Large intestine (tissue), 12 donors: ENCODE data around the gene PSD. TPM values are rescaled to one million over a fixed set of nuclear protein-coding genes. Genes with fewer than 3 reads are reported as not detected.

ENCODE experiments used
- DNase-seq, 2 donors: peaks; one replicate each; pipeline versions ENCODE4 v3.0.0 to v3.0.0-alpha.2; 2013
- H3K27ac ChIP-seq: one replicate; pipeline ENCODE4 v1.5.1; 2013; ENCODE audit warnings: low read length
- H3K27me3 ChIP-seq: 2 replicates; pipeline ENCODE4 v1.6.1; 2013; ENCODE audit warnings: low read length; ENCODE audit not compliant: control insufficient read depth, insufficient read depth
- H3K36me3 ChIP-seq: 2 replicates; pipeline ENCODE4 v1.6.1; 2013; ENCODE audit warnings: low read length; ENCODE audit not compliant: control insufficient read depth, insufficient read depth
- H3K4me1 ChIP-seq: one replicate; pipeline ENCODE4 v1.6.1; 2013; ENCODE audit warnings: low read length; ENCODE audit not compliant: control insufficient read depth, insufficient read depth
- H3K4me3 ChIP-seq: one replicate; pipeline ENCODE4 v1.5.1; 2013; ENCODE audit warnings: low read length
- H3K9me3 ChIP-seq: one replicate; pipeline ENCODE4 v1.6.1; 2013; ENCODE audit warnings: mild to moderate bottlenecking, low read depth, low read length, moderate library complexity; ENCODE audit not compliant: control insufficient read depth
- WGBS: methylation state at CpG from one replicate; pipeline ENCODE4 v1.1.5; 2013; ENCODE audit warnings: low lambda C conversion rate; ENCODE audit not compliant: insufficient coverage; 5-methylcytosine and 5-hydroxymethylcytosine counted together
- long read RNA-seq, 11 donors: transcript quantifications; one replicate each; lab custom pipeline, GENCODE V29; 2026
- polyA plus RNA-seq: library from polyadenylated mRNA; unstranded; fragments of 120-200 nt; gene quantifications from one replicate; pipeline ENCODE4 v1.2.1, GENCODE V29; 2013

Gene PSD
- polyA plus RNA-seq = 62.0 TPM
- long read RNA-seq, donor 1, partial matches to known transcripts = 52 of 68 reads
- long read RNA-seq, donor 1, other reads (novel, unspliced or antisense) = 16 of 68 reads
- long read RNA-seq, donor 2, partial matches to known transcripts = 98 of 126 reads
- long read RNA-seq, donor 2, other reads (novel, unspliced or antisense) = 28 of 126 reads
- long read RNA-seq, donor 3 = 0 reads
- long read RNA-seq, donor 4 = 0 reads
- long read RNA-seq, donor 5, partial matches to known transcripts = 6 of 22 reads
- long read RNA-seq, donor 5, other reads (novel, unspliced or antisense) = 16 of 22 reads
- long read RNA-seq, donor 6, partial matches to known transcripts = 0 of 10 reads
- long read RNA-seq, donor 6, other reads (novel, unspliced or antisense) = 10 of 10 reads
- long read RNA-seq, donor 7, partial matches to known transcripts = 41 of 58 reads
- long read RNA-seq, donor 7, other reads (novel, unspliced or antisense) = 17 of 58 reads
- long read RNA-seq, donor 8, partial matches to known transcripts = 83 of 95 reads
- long read RNA-seq, donor 8, other reads (novel, unspliced or antisense) = 12 of 95 reads
- long read RNA-seq, donor 9, partial matches to known transcripts = 63 of 82 reads
- long read RNA-seq, donor 9, other reads (novel, unspliced or antisense) = 18 of 82 reads
- long read RNA-seq, donor 10, partial matches to known transcripts = 8 of 17 reads
- long read RNA-seq, donor 10, other reads (novel, unspliced or antisense) = 9 of 17 reads
- long read RNA-seq, donor 11, partial matches to known transcripts = 48 of 61 reads
- long read RNA-seq, donor 11, other reads (novel, unspliced or antisense) = 13 of 61 reads

DNA sequence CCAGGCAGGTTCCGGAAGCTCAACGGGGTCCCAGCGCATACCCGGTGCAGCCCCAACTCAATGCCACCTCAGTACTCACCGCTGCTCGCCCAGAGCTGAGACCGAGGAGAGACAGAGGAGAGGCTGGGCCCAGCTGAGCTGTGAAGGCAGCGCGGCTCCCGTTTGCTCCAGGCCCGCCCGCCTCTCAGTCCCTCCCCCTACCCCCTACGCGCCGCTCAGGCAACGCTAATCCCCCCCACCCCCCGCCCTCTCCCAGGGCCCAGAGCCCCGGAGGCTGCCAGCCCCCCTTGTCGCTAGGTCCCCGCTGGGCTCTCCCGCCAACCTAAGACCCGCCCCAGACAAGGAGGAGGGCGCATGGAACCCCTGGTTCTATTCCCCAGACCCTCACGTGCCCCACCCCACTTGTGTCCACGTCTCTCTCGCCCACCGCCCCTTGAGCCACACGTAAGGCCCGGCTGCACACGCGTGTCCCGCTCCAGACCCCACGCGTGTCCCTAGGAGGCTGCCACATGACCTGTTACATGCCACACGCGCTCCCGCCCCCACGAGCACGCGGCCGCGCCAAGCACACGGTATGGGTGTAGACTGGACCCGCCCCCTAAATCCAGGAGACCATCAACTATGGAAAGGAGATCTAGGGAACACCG is at the start of gene PSD:
PSD (minus strand) TSS at position 164 of the 647 bp plus-strand sequence. CDS start 1,747 bp downstream, outside the sequence.
- peaks cover 14% of the 10 kb centered on the region for H3K27me3 ChIP-seq
- H3K9me3 ChIP-seq = peaks cover 7% of the 10 kb centered on the region
- DNase-seq = no peak
- WGBS = no CpG with 5 or more reads among the region's 45 CpGs
- H3K27ac ChIP-seq = peak within 1 kb of the TSS; percentile 92
- peak within 1 kb of the TSS; percentile 74 for H3K4me3 ChIP-seq
- peaks cover 48% of the 10 kb centered on the region for H3K4me1 ChIP-seq
- H3K36me3 ChIP-seq = peaks cover 8% of the 10 kb centered on the region

DNA sequence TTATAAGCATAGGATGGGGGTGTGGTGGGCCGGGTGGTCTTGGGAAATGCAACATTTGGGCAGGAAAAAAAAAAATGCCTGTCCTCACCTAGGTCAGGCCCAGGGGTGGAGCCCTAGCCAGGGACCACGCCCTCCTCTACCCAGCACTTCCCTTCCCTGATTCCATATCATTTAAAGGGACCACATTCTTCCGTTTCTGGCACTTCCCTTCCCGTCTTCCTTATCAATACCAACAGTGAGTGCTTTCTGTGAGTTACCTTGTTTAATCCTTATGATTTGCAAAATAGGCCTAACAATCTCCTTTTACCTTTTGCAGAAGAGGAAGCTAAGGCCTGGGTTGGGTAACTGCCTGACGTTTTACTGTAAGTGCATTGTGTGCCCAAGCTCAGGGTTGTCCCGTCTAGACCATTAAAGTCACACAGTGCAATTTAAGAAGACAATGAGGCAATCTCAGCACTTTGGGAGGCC is 49.4 kb upstream of the PSD start:
- H3K4me1 ChIP-seq = peaks cover 7% of the 10 kb centered on the region
- H3K27me3 ChIP-seq = peaks cover 3% of the 10 kb centered on the region
- DNase-seq = peak in 1 of 2 donors; percentile 31
- no peaks in the 10 kb centered on the region for H3K9me3 ChIP-seq
- no peak overlapping the region for H3K4me3 ChIP-seq
- no peak overlapping the region for H3K27ac ChIP-seq
- no peaks in the 10 kb centered on the region for H3K36me3 ChIP-seq
- 40% methylated on average over 1 of the region's 6 CpGs for WGBS

DNA sequence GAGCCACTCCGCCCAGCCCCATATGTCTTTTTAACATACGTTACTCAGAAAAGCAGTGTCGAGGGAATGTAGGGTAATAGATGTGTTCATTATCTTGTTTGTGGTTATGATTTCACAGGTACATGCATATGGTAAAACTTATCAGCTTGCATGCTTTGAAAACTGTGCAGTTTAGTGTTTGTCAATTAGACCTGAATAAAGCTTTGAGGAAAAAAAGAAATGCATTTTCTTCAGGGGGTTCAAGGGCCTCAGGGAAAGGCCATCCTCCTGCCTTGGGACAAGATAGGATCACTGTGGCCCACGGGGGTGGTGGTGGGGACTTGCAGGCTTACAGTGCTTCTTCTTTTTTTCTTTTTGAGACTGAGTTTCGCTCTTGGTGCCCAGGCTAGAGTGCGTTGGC is 48.7 kb upstream of the PSD start:
- Histone ChIP-seq H3K4me1 (peaks cover 11% of the 10 kb centered on the region), H3K4me3 (no peak overlapping the region), H3K27ac (no peak overlapping the region), H3K9me3 (no peaks in the 10 kb centered on the region), H3K36me3 (no peaks in the 10 kb centered on the region), H3K27me3 (peaks cover 6% of the 10 kb centered on the region)
- no peak for DNase-seq
- WGBS = 79% methylated on average over 4 of the region's 6 CpGs

DNA sequence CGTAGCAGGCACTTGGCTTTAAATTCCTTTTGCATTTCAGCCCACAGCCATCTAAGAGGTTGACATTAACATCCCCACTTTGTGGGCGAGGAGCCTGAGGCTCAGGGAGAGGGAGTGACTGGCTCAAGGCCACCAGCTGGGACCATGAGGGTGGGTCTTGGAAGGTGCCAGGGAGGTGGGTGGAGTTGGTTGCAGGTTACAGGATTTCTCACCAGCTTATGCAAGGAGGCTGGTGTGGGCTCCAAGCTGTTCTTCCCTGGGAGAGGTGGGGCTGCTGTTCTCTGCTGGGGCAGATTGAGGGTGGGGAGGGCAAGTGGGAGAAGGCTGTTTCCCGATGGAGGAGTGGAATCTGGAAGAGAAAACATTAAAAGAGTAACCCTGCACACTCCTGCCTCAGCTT is 46.9 kb upstream of the PSD start:
- Histone ChIP-seq H3K9me3 (no peaks in the 10 kb centered on the region), H3K27ac (no peak overlapping the region), H3K27me3 (peaks cover 12% of the 10 kb centered on the region), H3K36me3 (no peaks in the 10 kb centered on the region), H3K4me3 (no peak overlapping the region), H3K4me1 (peaks cover 24% of the 10 kb centered on the region)
- DNase-seq = no peak
- no CpG with 5 or more reads among the region's 3 CpGs for WGBS

DNA sequence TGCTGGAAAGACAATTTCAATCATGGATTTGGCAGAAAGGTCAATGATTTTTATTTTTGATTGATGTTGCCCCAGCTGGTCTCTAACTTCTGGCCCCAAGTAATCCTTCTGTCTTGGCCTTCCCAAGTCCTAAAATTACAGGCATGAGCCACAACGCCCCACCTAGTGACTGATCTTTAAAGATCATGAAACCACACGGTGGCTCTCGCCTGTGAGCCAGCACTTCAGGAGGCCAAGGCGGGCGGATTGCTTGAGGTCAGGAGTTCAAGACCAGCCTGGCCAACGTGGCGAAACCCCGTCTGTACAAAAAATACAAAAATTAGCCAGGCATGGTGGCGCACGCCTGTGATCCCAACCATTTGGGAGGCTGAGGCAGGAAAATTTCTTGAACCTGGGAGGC is 45.4 kb upstream of the PSD start:
- no peak for DNase-seq
- peaks cover 12% of the 10 kb centered on the region for H3K27me3 ChIP-seq
- H3K4me3 ChIP-seq = no peak overlapping the region
- H3K27ac ChIP-seq = no peak overlapping the region
- no CpG with 5 or more reads among the region's 10 CpGs for whole genome bisulfite sequencing
- no peaks in the 10 kb centered on the region for H3K9me3 ChIP-seq
- peaks cover 24% of the 10 kb centered on the region for H3K4me1 ChIP-seq
- no peaks in the 10 kb centered on the region for H3K36me3 ChIP-seq

DNA sequence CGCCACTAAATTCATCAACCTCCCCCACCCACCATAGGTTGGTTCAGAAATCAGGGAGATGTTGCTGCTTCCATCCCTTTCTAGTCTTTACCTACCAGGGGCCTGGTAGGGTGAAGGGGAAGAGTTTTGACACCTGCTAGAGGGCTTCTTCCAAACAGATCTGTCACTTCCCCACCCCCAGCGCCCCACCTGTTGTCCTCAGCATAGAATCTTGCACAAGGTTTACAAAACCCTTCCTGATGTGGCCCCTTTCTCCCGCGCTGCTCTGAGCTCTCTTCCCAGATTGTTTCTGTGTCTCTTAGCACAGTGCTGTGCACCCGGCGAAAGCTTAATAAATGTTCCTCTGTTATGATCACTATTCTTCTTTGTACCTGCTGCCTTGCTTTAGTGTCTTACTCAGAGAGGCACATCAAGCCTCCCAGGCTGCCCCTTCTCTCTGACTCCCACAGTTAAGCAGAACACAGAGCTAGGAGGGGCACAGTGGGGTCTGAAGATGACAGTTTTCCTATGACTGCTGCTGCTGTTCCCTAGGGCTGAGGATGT is 44.0 kb upstream of the PSD start:
- Histone ChIP-seq H3K27me3 (peaks cover 12% of the 10 kb centered on the region), H3K4me3 (peak overlapping the region; percentile 23), H3K27ac (peak overlapping the region; percentile 22), H3K4me1 (peaks cover 33% of the 10 kb centered on the region), H3K9me3 (no peaks in the 10 kb centered on the region), H3K36me3 (no peaks in the 10 kb centered on the region)
- no peak for DNase-seq
- WGBS = no CpG with 5 or more reads among the region's 6 CpGs

- H3K27ac ChIP-seq = peak overlapping the region; percentile 23
Observed at GRCh38 chr10:102461187-102462054, 42.8 kb upstream of the PSD start.

GRCh38 chr10:102460836-102461186 is 42.2 kb upstream of the PSD start:
- H3K9me3 ChIP-seq = no peaks in the 10 kb centered on the region
- H3K27ac ChIP-seq = peak overlapping the region; percentile 23

More at GRCh38 chr10:102461187-102462054, 42.8 kb upstream of the PSD start:
- peaks cover 41% of the 10 kb centered on the region for H3K4me1 ChIP-seq
- DNase-seq = peak; percentile 91 to 92
- H3K27me3 ChIP-seq = peaks cover 12% of the 10 kb centered on the region
- no peaks in the 10 kb centered on the region for H3K36me3 ChIP-seq
- WGBS = no CpG with 5 or more reads among the region's 54 CpGs
- H3K4me3 ChIP-seq = peak overlapping the region; percentile 57
- H3K9me3 ChIP-seq = no peaks in the 10 kb centered on the region

GRCh38 chr10:102458656-102459055 is 40.1 kb upstream of the PSD start:
- no CpG with 5 or more reads among the region's 4 CpGs for WGBS
- Histone ChIP-seq H3K27ac (peak overlapping the region; percentile 89), H3K4me3 (no peak overlapping the region), H3K4me1 (peaks cover 62% of the 10 kb centered on the region), H3K9me3 (no peaks in the 10 kb centered on the region), H3K36me3 (peaks cover 3% of the 10 kb centered on the region), H3K27me3 (peaks cover 12% of the 10 kb centered on the region)
- DNase-seq = peak; percentile 69 to 88

More at GRCh38 chr10:102460836-102461186, 42.2 kb upstream of the PSD start:
- WGBS = 0% methylated on average over 2 of the region's 8 CpGs
- no peak for DNase-seq
- peak overlapping the region; percentile 57 for H3K4me3 ChIP-seq
- H3K36me3 ChIP-seq = peaks cover 3% of the 10 kb centered on the region
- H3K4me1 ChIP-seq = peaks cover 46% of the 10 kb centered on the region
- peaks cover 12% of the 10 kb centered on the region for H3K27me3 ChIP-seq
